ENCODE data around the gene TBX2. TPM values are rescaled to one million over a fixed set of nuclear protein-coding genes. Genes with fewer than 3 reads are reported as not detected.
A peak's percentile ranks its signal among the peaks of the same experiment; 100 is the strongest.

The TBX2 gene
- total and polyA plus RNA-seq, 9 of the 15 experiments (the other 6 are each of a cell fraction or from before 2014, with no cell fraction given), result 0.18 TPM; not detected in 8

- H3K4me2 ChIP-seq (ENCODE audit: insufficient read depth, low read length), result no peak overlapping the region
- H3K36me3 ChIP-seq (ENCODE audit: control insufficient read depth, insufficient read depth, low read length), result no peaks in the 10 kb centered on the region
- H3K4me1 ChIP-seq (replicated peaks in 1 of 2; ENCODE audit: control insufficient read depth in 2 of 2, insufficient read depth in 2 of 2, low read length in 2 of 2), result no peaks in the 10 kb centered on the region
- no peak for TF ChIP-seq CBX8 (IDR thresholded peaks at IDR 0.05; ENCODE audit: borderline replicate concordance, extremely low read depth, low read depth, low read length, poor library complexity, severe bottlenecking)
- TF ChIP-seq, protein P1, sequence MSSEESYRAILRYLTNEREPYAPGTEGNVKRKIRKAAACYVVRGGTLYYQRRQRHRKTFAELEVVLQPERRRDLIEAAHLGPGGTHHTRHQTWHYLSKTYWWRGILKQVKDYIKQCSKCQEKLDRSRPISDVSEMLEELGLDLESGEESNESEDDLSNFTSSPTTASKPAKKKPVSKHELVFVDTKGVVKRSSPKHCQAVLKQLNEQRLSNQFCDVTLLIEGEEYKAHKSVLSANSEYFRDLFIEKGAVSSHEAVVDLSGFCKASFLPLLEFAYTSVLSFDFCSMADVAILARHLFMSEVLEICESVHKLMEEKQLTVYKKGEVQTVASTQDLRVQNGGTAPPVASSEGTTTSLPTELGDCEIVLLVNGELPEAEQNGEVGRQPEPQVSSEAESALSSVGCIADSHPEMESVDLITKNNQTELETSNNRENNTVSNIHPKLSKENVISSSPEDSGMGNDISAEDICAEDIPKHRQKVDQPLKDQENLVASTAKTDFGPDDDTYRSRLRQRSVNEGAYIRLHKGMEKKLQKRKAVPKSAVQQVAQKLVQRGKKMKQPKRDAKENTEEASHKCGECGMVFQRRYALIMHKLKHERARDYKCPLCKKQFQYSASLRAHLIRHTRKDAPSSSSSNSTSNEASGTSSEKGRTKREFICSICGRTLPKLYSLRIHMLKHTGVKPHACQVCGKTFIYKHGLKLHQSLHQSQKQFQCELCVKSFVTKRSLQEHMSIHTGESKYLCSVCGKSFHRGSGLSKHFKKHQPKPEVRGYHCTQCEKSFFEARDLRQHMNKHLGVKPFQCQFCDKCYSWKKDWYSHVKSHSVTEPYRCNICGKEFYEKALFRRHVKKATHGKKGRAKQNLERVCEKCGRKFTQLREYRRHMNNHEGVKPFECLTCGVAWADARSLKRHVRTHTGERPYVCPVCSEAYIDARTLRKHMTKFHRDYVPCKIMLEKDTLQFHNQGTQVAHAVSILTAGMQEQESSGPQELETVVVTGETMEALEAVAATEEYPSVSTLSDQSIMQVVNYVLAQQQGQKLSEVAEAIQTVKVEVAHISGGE (CRISPR knock-in tag; IDR thresholded peaks at IDR 0.05), result peak in 1 of 3 experiments; percentile 40; a peak in 2 of 6 replicates
- TF ChIP-seq RBFOX2 (IDR thresholded peaks at IDR 0.05; ENCODE audit: low read depth, low read length), result no peak
- no peak for TF ChIP-seq SMARCB1 (IDR thresholded peaks at IDR 0.05; ENCODE audit: insufficient read length, low read depth)
- no peak for TF ChIP-seq ZNF311 (CRISPR knock-in tag; IDR thresholded peaks at IDR 0.05)
- no peak for TF ChIP-seq TSC22D4 (tag; IDR thresholded peaks at IDR 0.05)
- no peak for TF ChIP-seq DNMT1 (IDR thresholded peaks at IDR 0.05)
- ChIA-PET CTCF (ENCODE audit: low intra/inter-chr PET ratio) (no interaction called here), POLR2A (interaction anchor here (0.5 kb wide), 1 partner anchor 22 kb away, joined by 3 read pairs; no protein-coding TSS in a partner anchor)
- peaks cover 14 to 46% of the 10 kb centered on the region in 2 experiments; a peak in 4 of 5 replicates for H3K27me3 ChIP-seq (ENCODE audit: control insufficient read depth in 2 of 2, insufficient read depth in 2 of 2, low read length in 2 of 2)
- no TSS peak for BruUV-seq (replicated peaks)
- H3K27ac ChIP-seq (ENCODE audit: extremely low read depth, low read depth, low read length), result no peak overlapping the region
- FAIRE-seq (no peak), ATAC-seq (no peak), DNase-seq (ENCODE audit: extremely low read depth in 1 of 4, low spot score in 3 of 4) (no peak)
- H4K20me1 ChIP-seq (replicated peaks; ENCODE audit: control insufficient read depth, insufficient read depth, low read length), result no peaks in the 10 kb centered on the region
- H3K9ac ChIP-seq (ENCODE audit: insufficient read depth in 1 of 2, low read depth in 2 of 2, low read length in 2 of 2), result no peak overlapping the region
- H3K9me1 ChIP-seq (ENCODE audit: control insufficient read depth, insufficient read depth, low read length), result no peaks in the 10 kb centered on the region
- no peak overlapping the region for H3K4me3 ChIP-seq
- H3K79me2 ChIP-seq (ENCODE audit: control insufficient read depth, insufficient read depth, low read length), result no peaks in the 10 kb centered on the region
- 4% methylated on average over 12 of the region's 12 CpGs for WGBS (ENCODE audit: insufficient coverage, low coverage, missing lambda C conversion rate)
- no peak overlapping the region for H2AFZ ChIP-seq (ENCODE audit: low read depth, low read length)
- intact Hi-C loops (cut with micrococcal nuclease), result no loop called here
- no peaks in the 10 kb centered on the region for H3K9me3 ChIP-seq (replicated peaks; ENCODE audit: control insufficient read depth, insufficient read depth, low read depth, low read length)
- in situ Hi-C loops (cut with MboI), result no loop called here
These were observed 46.7 kb upstream of the TBX2 start for GRCh38 chr17:61352781-61353491.
